ENCODE results near the gene FEV.
A peak's percentile ranks its signal among the peaks of the same experiment; 100 is the strongest.

FEV gene

DNA sequence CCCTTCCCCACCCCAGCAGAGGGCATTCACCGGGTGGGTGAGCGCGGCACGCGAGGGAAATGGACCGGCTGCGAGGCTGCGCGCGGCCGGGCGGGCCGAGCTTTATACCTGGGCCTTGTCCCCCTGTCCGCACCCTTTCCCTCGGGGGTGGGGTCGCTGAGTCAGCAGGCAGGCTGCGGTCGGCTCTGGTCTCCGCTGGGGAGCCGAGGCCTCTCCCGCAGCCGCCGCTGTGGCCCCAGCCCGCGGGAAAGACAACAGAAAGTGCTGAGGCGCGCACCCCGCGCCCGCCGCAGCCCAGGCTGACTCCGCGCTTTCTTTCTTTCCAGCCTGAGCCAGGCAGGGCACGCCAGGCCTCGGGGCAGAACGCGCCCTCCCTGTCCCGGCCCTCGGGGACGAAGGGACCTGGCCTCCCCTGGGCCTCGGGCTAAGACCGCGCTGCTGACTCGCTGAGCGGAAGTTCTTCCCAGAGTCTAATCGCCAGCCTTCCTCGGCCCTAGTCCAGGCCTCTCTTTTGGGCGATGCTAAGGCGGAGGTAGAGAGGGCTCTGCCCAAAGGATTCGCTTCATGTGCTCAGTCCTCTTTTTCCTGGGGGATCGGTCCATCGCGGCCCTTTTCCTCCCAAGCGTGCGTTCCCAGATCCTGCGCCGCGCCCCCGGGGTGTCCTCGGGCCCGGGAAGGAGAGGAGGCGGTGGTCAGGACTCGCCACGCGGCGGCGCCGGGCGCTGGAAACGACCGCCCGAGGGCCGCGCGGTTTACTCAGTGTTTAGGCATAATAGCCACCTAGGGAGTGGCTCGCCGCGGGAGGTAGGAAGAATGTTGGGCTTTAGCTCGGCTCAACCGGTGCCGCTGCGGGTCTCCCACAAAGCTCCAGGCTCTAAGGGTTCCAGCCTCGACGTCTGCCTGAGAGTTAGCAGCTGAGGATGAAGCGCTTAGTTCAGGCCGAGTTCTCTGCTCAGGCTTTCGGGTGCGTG lies 8.6 kb upstream of the FEV start, which contains the start of gene CRYBA2:
CRYBA2 (minus strand) TSS at position 78 of the 971 bp plus-strand sequence. CDS start 246 bp downstream, outside the sequence.
- no peak for DNase-seq (ENCODE audit: low read depth in 2 of 2)

DNA sequence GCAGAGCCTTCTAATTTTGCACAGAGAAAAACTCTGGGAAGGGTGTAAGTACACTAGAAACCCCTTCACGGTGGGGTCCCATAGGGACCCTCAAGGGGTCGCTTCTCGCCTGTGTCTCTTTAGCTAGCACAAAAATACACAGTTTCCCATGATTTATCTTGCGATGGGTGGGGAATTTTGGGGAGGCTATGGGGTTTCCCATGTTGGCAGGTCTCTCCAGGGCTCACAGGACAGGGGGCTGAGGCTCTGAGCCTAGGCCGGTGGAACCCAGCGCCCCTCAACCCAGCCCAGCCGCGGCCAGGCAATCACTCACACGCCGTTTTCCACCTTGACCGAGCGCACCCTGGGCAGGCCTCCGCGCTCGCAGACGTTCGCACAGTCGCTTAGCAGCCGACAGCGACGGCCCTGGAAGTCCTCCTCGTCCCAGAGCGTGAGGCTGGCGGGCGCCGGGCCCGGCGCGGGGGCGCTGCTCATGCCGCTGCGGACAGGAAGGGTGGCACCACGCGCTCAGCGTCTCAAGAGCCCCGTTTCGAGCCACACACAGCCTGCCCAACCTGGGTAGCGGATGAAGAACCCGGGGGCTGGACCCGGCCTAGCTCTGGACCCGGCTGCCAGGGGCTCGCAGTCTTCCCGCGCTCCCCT lies 7.8 kb upstream of the FEV start:
- DNase-seq (ENCODE audit: low read depth in 2 of 2), result no peak

DNA sequence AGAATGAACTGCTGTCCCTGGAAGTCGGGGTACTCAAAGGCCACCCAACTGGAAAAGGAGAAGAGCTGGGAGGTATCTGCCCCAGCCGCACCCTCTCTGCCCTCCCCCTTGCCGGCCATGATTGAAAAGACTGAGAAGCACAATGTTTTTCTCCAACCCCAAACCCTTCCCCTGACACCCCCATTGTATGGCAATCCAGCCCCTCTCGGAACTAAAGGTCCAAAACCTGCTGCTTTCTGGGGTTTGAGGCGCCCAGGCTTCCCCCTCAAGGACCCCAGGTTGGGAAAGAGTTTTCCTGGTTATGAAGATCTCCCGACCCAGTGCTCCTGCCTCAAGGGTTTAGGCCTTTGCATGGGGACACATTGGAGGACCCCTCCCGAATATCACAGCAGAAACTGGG lies 7.2 kb upstream of the FEV start:
- DNase-seq (ENCODE audit: low read depth in 2 of 2), result no peak

DNA sequence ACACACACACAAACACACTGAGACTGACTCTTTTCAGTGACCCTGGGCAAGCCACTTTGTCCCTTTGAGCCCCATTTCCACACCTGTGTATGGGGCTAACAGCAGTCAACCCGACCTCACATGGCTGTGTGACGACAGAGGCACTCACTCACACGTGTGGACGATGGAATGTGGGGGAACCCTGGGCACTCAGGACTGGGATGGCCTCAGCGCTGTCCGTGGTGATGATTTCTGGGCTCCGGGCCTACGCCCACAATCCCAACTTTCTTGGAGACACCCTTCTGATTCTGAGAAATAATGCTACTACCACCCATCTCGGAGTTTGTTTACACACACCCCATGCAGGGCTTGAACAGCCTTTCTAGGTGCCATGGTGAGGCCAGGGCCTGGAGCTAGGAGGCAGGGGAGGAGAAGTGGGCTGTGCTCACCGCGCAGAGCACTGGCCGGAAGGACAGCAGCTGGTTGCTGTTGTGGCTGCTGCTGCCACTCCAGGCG lies 6.7 kb upstream of the FEV start:
- no peak for DNase-seq (ENCODE audit: low read depth in 2 of 2)

DNA sequence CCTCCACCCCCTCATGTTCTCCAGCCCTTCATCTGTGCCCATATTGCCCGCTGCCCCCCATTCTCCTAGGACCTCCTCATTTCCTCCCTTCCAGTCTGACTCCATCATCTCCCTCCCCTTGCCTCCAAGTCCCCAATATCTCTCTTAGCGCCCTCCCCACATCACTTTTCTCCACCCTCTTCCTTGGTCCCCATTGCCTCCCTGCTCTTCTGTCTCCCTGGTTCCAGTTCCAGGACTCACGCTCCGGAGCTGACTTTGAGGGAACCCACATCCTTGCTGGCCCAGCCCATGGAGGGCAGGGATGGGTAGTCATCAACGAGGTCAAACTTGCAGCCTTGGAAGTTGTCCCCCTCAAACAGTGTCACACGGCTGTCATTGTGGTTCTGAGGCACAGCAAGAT lies 5.6 kb upstream of the FEV start:
- no peak for DNase-seq (ENCODE audit: low read depth in 2 of 2)

DNA sequence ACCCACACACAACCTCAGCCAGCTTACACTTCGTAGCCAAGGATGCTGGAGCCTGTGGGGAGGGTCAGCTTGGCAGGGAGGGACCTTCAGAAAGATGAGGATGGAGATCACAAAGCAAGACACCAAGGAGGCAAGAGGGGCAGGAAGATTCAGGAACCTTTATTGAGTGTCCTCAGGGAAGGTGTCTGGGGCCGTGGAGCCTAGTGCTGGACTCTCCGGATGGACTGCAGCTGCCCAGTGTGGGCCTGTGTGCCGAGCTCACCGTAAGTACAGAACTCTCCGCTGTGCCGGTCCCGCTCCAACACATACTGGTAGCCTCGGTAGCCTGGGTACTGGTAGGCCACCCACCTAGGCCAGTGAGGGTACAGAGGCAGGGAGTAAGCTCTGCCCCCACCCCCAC lies 5.1 kb upstream of the FEV start:
- no peak for DNase-seq (ENCODE audit: low read depth in 2 of 2)

DNA sequence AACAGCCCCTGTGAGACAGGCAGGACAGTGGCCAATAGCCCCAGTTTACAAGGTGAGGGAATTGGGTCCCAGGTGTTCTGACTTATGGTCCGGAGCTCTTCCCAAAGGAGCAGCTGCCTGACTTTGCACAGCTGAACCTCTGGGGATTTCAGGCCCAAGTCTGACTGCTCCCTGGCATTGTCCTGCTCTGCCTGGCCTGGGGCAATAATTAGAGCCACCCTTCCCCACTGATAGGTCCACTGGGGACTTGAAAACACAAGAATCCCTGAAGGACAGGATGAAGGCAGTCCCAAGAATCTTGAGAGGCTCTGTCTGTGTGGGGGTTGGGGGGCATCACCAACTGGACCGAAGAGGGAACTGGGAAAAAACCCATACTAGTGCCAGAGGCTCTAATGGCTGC lies 3.7 kb upstream of the FEV start:
- DNase-seq (ENCODE audit: low read depth in 2 of 2), result no peak

DNA sequence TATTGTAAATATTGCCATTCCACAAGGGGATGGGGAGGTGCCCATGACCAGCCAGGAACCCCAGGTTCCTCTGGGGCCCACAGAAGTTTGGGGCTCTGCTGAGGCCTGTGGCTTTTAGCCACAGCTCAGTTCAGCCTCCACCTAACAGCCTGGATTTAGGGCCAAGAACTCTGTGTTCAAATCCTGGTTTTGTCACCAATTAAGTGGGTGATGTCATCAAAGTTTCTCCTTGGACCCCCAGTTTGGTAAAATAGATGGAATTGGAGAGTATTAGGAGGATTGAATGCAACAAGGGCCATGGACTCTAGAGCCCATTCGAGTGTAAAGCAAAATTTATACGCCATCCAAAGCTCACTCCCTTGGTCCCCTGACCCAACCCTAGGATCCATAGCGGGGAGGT lies 3.2 kb upstream of the FEV start:
- no peak for DNase-seq (ENCODE audit: low read depth in 2 of 2)

DNA sequence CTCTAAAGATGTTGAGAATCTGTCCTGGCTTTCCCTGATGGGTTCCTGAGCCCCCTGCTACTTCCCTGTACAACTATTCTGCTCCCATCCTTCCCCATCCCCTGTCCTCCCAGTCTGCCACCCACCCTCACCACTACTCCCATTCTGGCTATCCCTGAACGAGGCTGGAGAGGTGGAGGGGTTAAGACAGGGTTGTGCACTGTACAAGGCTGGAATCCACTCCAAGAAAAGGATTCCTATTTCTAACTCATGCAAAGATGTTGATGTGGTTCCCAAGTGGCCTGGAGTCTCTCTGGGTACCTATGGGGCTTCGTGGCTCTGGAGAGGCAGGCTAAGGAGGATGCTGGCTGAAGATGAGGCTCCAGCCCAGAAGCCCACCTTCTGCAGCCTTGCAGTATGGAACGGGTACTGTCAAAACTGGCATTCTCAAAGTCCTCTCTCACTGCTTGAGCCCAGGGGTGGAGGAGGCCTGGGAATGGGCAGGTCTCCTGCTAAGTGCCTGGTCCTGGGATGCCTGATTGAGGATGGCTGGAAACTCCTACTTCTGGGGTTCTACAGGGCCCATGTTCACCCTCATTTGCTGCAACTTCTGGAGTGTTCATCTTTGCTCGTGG lies 1.3 kb upstream of the FEV start:
- DNase-seq (ENCODE audit: low read depth in 2 of 2), result no peak

DNA sequence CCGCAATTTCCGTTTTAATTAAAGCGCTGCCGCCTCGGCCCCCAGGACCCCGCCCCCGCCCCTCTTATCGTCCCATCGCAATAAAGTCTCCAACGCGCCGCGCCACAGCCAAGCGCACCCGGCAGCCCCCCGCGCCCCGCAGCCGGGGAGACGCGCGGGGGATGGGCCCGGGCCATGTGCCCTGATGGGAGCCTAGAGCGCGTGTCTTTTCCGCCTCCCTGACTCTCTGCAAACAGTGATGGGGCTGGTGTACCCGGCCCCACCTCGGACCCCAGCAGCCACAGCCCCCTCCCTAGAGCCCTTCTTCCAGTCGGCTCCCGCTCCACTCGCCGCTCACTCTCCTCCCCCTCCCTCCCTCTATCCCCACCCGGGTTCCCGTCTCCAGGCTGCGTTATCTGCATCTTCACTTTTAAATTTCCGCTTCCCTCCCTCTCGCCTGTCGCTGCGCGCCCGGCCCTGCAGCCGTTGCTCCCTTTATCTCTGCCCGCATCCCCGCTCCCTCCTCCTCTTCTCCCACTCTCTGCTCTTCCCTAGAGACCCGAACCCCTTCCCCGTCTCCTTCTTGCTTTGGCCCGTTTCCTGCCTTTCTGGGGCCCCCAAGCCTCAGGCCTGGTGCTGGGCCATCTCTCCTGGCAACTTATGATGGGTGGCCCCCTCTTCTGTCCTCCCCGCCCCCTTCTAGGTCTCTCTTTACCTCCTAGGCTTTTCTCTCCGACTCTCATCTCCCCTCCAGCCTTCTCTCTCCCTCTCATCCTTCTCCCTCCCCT lies 524 bp upstream of the FEV start:
- DNase-seq (ENCODE audit: low read depth in 2 of 2), result no peak

DNA sequence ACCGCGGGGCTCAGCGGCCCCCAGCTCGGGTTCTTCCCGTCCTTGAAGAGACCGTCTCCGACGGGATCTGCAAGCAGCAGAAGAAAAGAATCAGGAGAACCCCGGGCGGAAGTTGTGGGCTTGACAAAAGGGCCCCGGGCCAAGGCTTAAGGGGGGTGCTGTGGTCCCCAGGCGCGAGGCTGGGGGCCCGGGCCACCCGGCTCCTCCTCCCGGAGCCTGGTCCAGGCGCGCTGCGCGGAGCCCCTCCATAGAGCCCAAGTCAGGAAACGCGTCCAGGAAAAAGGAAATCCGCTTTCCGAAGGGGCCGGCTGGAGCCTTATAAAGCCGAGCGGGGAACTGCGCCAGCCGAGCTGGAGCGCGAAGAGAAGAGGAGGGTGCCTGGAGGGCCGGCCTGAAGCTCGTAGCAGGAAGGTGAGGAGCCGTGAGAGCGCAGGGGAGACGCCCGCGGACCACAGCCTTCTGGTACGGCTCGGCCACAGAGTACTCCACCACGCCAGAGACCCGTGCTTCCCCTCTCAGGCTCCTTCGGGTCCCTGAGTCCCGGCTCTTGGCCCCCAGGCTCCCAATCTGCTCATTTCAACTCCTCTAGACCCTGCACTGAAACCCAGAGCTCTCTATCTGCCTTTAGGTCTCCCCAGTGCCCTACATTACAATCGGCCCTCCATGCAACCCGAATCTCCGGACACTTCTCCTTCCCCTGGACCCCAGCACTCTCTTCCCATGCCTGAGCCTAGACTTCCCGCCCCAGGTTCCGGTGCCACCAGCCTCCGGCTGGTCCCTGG lies 554 bp downstream of the FEV start:
- DNase-seq (ENCODE audit: low read depth in 2 of 2), result no peak

DNA sequence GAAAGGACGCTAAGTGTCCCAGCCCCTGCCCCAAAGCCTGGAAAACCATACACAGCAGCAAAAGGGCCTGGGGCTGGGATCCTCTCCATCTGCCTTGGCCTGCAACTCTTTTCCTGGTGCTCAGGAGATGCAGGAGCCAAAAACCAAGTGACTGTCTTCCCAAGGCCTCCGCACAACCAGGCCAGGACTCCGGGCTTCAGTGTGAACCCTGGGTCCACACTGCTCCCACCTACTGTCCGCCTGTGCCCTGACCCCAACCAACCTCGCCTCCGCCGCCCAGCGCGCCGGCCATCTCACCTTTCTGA lies 1.1 kb downstream of the FEV start:
- DNase-seq (ENCODE audit: low read depth in 2 of 2), result no peak

DNA sequence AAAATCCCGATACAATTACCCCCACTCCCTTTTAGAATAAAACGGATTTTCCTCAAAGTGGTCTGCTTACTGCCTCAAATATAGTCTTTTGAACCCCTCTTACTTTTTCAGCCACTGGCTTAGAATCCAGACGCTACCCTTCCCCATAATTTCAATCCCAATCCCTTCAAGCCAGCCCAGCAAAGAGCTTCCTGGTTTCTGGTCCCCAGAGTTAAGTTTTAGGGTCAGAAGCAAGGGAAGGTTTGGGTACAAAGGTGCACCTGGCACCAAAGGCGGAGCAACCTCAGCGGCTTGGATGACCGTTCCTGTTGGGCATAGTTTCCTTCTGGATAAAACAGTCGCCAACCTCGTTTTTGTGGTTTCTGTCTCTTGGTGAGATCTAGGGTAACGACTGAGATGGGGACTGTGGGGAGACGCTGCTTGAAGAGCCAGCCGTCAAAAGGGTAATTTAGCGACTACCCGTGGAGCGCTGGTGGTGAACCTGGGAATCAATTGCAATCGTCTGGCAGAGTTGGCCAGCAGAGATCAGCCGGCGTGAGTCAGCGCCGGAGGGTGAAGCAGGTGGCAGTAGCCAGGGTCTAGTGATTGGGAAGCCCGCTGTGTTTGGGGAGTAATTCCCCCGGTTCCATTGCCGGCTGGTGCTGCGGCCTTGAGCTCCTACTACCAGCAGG lies 1.6 kb downstream of the FEV start:
- no peak for DNase-seq (ENCODE audit: low read depth in 2 of 2)

DNA sequence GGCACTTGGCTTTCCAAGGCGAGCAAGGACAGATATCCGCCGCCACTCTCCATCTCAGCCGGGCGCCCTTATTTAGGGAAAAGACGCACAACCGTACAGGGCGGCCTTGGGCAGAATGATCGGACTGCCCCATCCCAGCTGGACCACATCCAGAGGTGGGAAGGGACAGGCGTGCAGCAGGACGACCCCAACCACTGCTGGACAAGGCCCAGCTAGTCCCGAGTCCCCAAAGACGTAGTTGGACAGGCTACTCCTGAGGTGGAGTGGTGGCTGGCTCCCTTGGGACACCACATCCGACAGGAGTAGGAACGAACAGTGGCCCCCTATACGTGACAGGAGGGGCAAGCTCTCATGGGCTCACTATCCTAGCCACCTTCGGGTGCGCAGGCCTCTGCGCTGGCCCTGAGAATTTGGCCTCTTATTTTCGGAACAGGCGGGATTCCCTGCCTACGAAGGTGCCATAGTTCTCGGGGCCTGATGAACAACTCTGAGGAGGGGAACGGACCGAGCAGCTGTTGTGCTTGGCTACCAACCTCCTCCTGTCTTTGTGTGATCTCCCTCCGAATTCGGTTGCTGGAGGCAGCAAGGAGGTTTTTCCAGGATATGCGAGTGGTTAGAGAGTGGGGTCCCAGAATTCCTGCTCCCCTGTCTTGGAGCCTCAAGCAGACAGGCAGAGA lies 2.3 kb downstream of the FEV start:
- no peak for DNase-seq (ENCODE audit: low read depth in 2 of 2)

DNA sequence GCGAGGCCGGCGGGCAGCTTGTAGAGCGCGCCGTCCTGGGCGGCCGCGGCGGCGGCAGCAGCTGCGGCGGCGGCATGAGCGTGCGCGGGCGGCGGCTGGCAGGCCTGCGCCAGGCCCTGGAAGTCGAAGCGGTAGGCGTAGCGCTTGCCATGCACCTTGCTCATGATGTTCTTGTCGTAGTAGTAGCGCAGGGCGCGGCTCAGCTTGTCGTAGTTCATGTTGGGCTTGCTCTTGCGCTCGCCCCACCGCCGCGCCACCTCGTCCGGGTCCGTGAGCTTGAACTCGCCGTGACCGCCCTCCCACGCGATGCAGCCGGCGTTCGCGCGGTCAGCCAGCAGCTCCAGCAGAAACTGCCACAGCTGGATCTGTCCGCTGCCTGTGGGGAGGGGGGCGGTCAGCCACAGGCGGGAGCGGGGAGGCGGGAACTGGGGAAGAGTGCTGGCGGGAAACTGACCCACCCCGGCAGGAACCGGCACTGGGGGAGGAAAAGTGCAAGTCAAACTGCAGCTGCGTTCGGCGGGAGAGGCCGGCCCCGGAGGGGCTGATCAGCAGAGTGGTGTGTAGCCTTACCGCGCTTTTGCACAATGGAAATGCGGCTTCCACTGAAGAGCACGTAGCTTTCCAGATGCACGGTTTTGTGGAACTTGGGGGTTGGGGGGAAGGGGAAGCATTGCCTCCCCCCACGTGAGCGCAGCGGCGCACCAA lies 3.0 kb downstream of the FEV start:
- no peak for DNase-seq (ENCODE audit: low read depth in 2 of 2)

DNA sequence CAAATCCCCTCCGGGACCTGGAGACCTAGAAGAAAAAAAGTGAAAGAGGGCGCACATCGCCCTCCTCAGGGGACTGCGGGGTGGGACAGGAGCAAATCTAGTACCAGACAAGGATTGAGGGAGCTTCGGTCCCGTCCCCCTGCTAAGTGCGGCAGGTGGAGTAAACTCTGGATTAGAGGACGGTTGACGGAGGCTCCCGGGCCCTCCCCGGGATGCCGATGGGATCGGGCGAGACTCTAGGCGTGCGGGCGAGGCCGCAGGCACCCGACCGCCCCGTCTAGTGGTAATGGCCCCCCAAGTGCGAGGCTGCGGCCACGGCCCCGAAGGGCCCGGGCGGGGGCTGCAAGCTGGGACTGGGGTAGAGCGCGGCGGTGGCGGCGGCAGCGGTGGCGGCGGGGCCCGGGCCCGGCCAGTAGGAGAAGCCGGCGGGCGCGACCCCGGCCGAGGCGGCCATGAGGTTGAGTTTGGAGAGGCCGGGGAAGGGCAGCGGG lies 3.5 kb downstream of the FEV start:
- no peak for DNase-seq (ENCODE audit: low read depth in 2 of 2)

DNA sequence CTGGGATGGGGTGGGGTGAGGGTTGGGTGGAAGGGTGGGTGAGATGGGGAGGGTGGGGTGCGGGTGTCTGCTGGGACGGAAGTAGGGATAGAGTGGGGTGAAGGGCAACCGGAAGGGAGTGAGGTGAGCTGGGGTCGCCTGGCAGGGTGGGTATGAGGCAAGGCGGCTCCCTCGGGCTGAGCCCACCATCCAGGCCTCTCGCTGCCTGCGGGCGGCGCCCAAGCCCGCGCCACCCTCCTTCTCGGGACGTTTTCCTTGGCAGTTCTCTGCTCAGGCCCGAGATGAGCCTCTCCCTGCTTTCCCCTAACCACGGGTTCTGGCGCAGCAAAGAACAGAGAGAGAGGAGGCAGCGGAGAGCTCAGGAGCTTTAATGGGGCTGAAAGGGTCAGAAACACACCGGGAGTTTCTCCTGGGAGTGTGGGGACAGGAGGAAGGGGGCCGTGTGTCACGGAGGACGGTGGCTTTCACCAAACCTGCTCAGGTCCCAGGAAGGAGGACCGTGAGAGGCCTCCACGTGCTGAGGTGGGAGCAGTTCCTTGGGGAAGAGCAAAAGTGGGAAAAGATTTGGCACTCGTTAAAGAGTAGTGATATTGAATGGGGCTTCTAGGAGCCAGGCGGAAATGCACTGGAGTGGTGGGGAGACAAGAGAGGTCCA lies 4.1 kb downstream of the FEV start:
- DNase-seq (ENCODE audit: low read depth in 2 of 2), result no peak

DNA sequence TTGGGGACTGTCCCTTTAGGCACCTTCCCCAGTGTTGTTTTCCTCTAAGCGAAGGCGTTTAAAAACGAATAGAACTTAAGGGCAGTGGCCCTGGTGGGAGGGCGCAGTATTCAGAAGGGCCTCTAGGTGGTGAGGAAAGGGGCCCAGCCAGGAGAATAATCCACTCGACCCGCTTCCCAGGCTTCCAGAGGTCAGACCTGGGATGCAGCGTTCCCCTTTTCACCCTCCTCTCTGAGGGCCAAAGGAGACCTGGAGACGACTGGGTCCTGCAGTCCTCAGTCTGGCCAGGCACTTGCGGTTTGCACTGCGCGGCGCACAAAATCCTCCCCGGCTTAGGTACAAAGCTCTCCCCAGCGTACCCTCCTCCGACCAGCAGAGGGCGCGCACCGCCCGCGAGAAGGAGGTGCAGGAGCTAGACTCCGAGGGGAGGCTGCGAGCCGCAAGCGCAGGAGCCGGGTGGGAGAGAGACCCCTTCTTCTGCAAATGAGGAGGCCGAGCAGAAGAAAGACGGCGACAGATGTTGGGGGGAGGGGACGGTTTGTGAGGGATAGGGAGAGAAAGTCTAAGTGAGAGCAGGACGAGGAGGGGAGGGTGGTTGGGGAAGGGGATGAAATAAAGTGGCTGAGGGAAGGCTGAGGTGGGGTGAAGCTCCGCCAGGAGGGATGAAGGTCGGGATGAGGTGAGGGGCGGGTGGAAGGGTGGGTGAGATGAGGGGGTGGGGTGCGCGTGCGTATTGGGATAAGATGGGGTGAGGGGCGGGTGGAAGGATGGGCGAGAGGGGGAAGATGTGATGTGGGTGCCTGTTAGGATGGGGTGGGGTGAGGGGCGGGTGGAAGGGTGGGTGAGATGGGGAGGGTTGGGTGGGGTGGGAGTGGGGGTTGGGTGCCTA lies 4.9 kb downstream of the FEV start:
- DNase-seq (ENCODE audit: low read depth in 2 of 2), result peak; percentile 85 to 86
